HFF-Myc (cell line): Measurements from ENCODE around the gene DMD.

Source experiments
- DNase-seq: peaks from one replicate; pipeline ENCODE4 v3.0.0-alpha.2; 2011; ENCODE audit warnings: low read depth; ENCODE audit errors: extremely low read depth
- H3K4me3 ChIP-seq: replicated peaks from 2 replicates; pipeline ENCODE4 v1.5.1; 2011; ENCODE audit warnings: low read depth, mild to moderate bottlenecking, control low read depth, low read length
- CTCF ChIP-seq: IDR thresholded peaks from 2 replicates; pipeline ENCODE4 v1.5.1; 2012; ENCODE audit warnings: mild to moderate bottlenecking, low read depth, low read length, control low read depth; ENCODE audit errors: missing control alignments

Gene DMD

GRCh38 chrX:31213941-31214340, 1997.4 kb downstream of the DMD start:
- H3K4me3 ChIP-seq: no peak overlapping the region
- DNase-seq: no peak
- TF ChIP-seq CTCF: peak; percentile 50

- TF ChIP-seq CTCF: no peak
- H3K4me3 ChIP-seq: no peak overlapping the region
- DNase-seq: no peak
Measured at GRCh38 chrX:31212856-31213748, 1998.2 kb downstream of the DMD start.

- no peak for TF ChIP-seq CTCF
- DNase-seq: no peak
- no peak overlapping the region for H3K4me3 ChIP-seq
Measured at GRCh38 chrX:31209005-31209628, 2002.2 kb downstream of the DMD start.

DNA sequence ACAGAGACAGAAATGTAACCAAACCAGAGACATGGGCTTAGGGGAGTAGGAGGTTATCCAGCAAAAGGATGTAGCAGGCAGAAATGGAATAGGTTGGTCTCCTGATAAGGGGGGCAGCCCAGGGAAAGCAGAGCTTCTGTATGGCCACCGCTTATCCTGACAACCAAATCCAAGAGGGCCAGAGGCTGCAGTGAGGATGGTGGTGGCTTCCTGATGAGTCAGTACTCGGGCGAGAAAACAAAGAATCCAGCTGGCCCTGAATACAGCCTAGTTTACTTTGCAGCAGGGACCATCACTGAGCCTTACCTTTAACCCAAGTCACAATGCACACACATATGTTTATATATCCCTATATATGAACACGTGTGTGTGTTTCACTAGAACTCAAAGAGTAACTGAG, 2009.8 kb downstream of the DMD start:
- no peak for DNase-seq
- no peak overlapping the region for H3K4me3 ChIP-seq
- no peak for TF ChIP-seq CTCF

- H3K4me3 ChIP-seq: no peak overlapping the region
- DNase-seq: no peak
- TF ChIP-seq CTCF: no peak
Measured at GRCh38 chrX:31200430-31200829, 2010.9 kb downstream of the DMD start.

GRCh38 chrX:31199840-31200114, 2011.6 kb downstream of the DMD start:
- no peak overlapping the region for H3K4me3 ChIP-seq
- no peak for TF ChIP-seq CTCF
- DNase-seq: no peak
